Superior temporal gyrus (tissue), 1 donor: Measurements from ENCODE around the gene TP73.

Experiments used
- DNase-seq: peaks from one replicate; pipeline ENCODE4 v3.0.0-alpha.2; 2016; ENCODE audit errors: extremely low spot score

TP73 gene

GRCh38 chr1:3688356-3689137 is 36.2 kb downstream of the TP73 start:
- no peak for DNase-seq

- no peak for DNase-seq
Measured at GRCh38 chr1:3689138-3689750, 36.9 kb downstream of the TP73 start.

- no peak for DNase-seq
Measured at GRCh38 chr1:3690282-3691065, 38.2 kb downstream of the TP73 start.

GRCh38 chr1:3691421-3692204 is 39.3 kb downstream of the TP73 start:
- no peak for DNase-seq

- no peak for DNase-seq
Measured at GRCh38 chr1:3692598-3692997, 40.3 kb downstream of the TP73 start.

- DNase-seq: no peak
Measured at GRCh38 chr1:3693321-3693720, 41.0 kb downstream of the TP73 start.

- DNase-seq: peak; percentile 68
Measured at GRCh38 chr1:3695326-3696217, 43.3 kb downstream of the TP73 start.

- no peak for DNase-seq
Measured at GRCh38 chr1:3696689-3697088, 44.4 kb downstream of the TP73 start.

- DNase-seq: no peak
Measured at GRCh38 chr1:3697104-3697503, 44.8 kb downstream of the TP73 start.

GRCh38 chr1:3697810-3698209 is 45.5 kb downstream of the TP73 start:
- no peak for DNase-seq

GRCh38 chr1:3698660-3699408 is 46.5 kb downstream of the TP73 start:
- no peak for DNase-seq

GRCh38 chr1:3699596-3699995 is 47.3 kb downstream of the TP73 start:
- DNase-seq: no peak

- no peak for DNase-seq
Measured at GRCh38 chr1:3700631-3701030, 48.3 kb downstream of the TP73 start.

- no peak for DNase-seq
Measured at GRCh38 chr1:3702528-3702927, 50.2 kb downstream of the TP73 start.

- no peak for DNase-seq
Measured at GRCh38 chr1:3702990-3703728, 50.8 kb downstream of the TP73 start.

- no peak for DNase-seq
Measured at GRCh38 chr1:3703786-3704371, 51.6 kb downstream of the TP73 start.

GRCh38 chr1:3705341-3705950 is 53.1 kb downstream of the TP73 start:
- no peak for DNase-seq

GRCh38 chr1:3706651-3707297 is 54.5 kb downstream of the TP73 start:
- no peak for DNase-seq
